Hepatocyte (in vitro differentiated cells): ENCODE results near the gene CBLN3. TPM values are rescaled to one million over a fixed set of nuclear protein-coding genes. Genes with fewer than 3 reads are reported as not detected.

Experiments used
- DNase-seq: peaks from one replicate; pipeline ENCODE4 v3.0.0-alpha.2; 2016; ENCODE audit warnings: low spot score
- H2AFZ ChIP-seq: fragments of 200-600 bp; sonication (generic); 2 replicates; pipeline ENCODE4 v1.6.0; 2016; ENCODE audit warnings: antibody characterized with exemption, mild to moderate bottlenecking
- H3K27ac ChIP-seq: fragments of 200-600 bp; sonication (generic); 2 replicates; pipeline ENCODE4 v1.5.1; 2016; ENCODE audit warnings: mild to moderate bottlenecking
- H3K27me3 ChIP-seq: fragments of 200-600 bp; sonication (generic); 2 replicates; pipeline ENCODE4 v1.6.1; 2016
- H3K36me3 ChIP-seq: fragments of 200-600 bp; sonication (generic); replicated peaks from 2 replicates; pipeline ENCODE4 v1.5.1; 2016; ENCODE audit warnings: low read depth; ENCODE audit not compliant: insufficient read depth
- H3K4me1 ChIP-seq: fragments of 200-600 bp; sonication (generic); 2 replicates; pipeline ENCODE4 v1.5.1; 2016; ENCODE audit warnings: mild to moderate bottlenecking, moderate library complexity; ENCODE audit not compliant: insufficient read depth
- H3K4me2 ChIP-seq: fragments of 200-600 bp; sonication (generic); 2 replicates; pipeline ENCODE4 v1.6.0; 2016
- H3K4me3 ChIP-seq: fragments of 200-600 bp; sonication (generic); 2 replicates; pipeline ENCODE4 v1.5.1; 2016; ENCODE audit warnings: mild to moderate bottlenecking
- H3K79me2 ChIP-seq: fragments of 200-600 bp; sonication (generic); 2 replicates; pipeline ENCODE4 v1.6.0; 2017; ENCODE audit warnings: mild to moderate bottlenecking
- H3K9me2 ChIP-seq: fragments of 200-600 bp; sonication (generic); replicated peaks from 2 replicates; pipeline ENCODE4 v1.6.0; 2017; ENCODE audit warnings: mild to moderate bottlenecking; ENCODE audit not compliant: insufficient read depth
- H3K9me3 ChIP-seq: fragments of 200-600 bp; sonication (generic); 2 replicates; pipeline ENCODE4 v1.5.1; 2016; ENCODE audit warnings: low read depth, mild to moderate bottlenecking
- H4K20me1 ChIP-seq: fragments of 200-600 bp; sonication (generic); 2 replicates; pipeline ENCODE4 v1.6.0; 2016; ENCODE audit warnings: mild to moderate bottlenecking; ENCODE audit not compliant: insufficient read depth, poor library complexity, severe bottlenecking
- CTCF ChIP-seq: fragments of 200-600 bp; sonication (generic); IDR thresholded peaks from 2 replicates; pipeline ENCODE4 v1.5.1; 2016; ENCODE audit warnings: antibody characterized with exemption, mild to moderate bottlenecking; ENCODE audit not compliant: poor library complexity
- EZH2 ChIP-seq: fragments of 200-600 bp; sonication (generic); IDR thresholded peaks from 2 replicates; pipeline ENCODE4 v1.6.1; 2016; ENCODE audit warnings: antibody characterized with exemption, mild to moderate bottlenecking, borderline replicate concordance
- EZH2phosphoT487 ChIP-seq: fragments of 200-600 bp; sonication (generic); IDR thresholded peaks from one replicate; pipeline ENCODE4 v1.6.1; 2018; ENCODE audit warnings: antibody characterized with exemption, mild to moderate bottlenecking, low read depth, moderate library complexity; ENCODE audit not compliant: unreplicated experiment, severe bottlenecking
- WGBS: methylation state at CpG from one replicate; pipeline ENCODE4 v1.1.6; 2016; ENCODE audit warnings: low lambda C conversion rate; ENCODE audit errors: missing lambda C conversion rate; 5-methylcytosine and 5-hydroxymethylcytosine counted together
- polyA plus RNA-seq: library from polyadenylated mRNA; unstranded; fragments of >200 nt; fragmentation: Nextera tagmentation; extraction: Ambion mirVana; gene quantifications from 2 replicates; pipeline ENCODE4 v1.2.1, GENCODE V29; 2016
- total RNA-seq: library from RNA; depleted of rRNA; stranded (reverse); fragments of >200 nt; gene quantifications from 2 replicates; pipeline ENCODE4 v1.2.3, GENCODE V29; 2014

Gene CBLN3
- total and polyA plus RNA-seq, 2 experiments from 2014 or later, result 0.99 to 2.2 TPM

GRCh38 chr14:24422261-24422660, 7.2 kb downstream of the CBLN3 start:
- Histone ChIP-seq H3K79me2 (no peaks in the 10 kb centered on the region), H3K27me3 (no peaks in the 10 kb centered on the region), H3K4me2 (no peak overlapping the region), H3K4me1 (peaks cover 14% of the 10 kb centered on the region), H3K27ac (no peak overlapping the region), H3K9me3 (no peaks in the 10 kb centered on the region), H3K9me2 (no peaks in the 10 kb centered on the region), H2AFZ (no peak overlapping the region), H3K36me3 (no peaks in the 10 kb centered on the region), H4K20me1 (no peaks in the 10 kb centered on the region), H3K4me3 (no peak overlapping the region)
- no peak for TF ChIP-seq CTCF
- TF ChIP-seq EZH2phosphoT487, result no peak
- TF ChIP-seq EZH2, result no peak
- 90% methylated on average over 4 of the region's 4 CpGs for whole genome bisulfite sequencing
- DNase-seq, result no peak

- Histone ChIP-seq H2AFZ (no peak overlapping the region), H3K9me2 (no peaks in the 10 kb centered on the region), H3K9me3 (no peaks in the 10 kb centered on the region), H3K4me1 (peaks cover 4% of the 10 kb centered on the region), H3K36me3 (no peaks in the 10 kb centered on the region), H3K4me2 (no peak overlapping the region), H3K27ac (no peak overlapping the region), H4K20me1 (no peaks in the 10 kb centered on the region), H3K79me2 (no peaks in the 10 kb centered on the region), H3K4me3 (no peak overlapping the region), H3K27me3 (no peaks in the 10 kb centered on the region)
- WGBS, result 93% methylated on average over 6 of the region's 6 CpGs
- TF ChIP-seq EZH2phosphoT487 (no peak), CTCF (no peak), EZH2 (no peak)
- DNase-seq, result no peak
Observed at GRCh38 chr14:24418492-24418873, 11.0 kb downstream of the CBLN3 start.

DNA sequence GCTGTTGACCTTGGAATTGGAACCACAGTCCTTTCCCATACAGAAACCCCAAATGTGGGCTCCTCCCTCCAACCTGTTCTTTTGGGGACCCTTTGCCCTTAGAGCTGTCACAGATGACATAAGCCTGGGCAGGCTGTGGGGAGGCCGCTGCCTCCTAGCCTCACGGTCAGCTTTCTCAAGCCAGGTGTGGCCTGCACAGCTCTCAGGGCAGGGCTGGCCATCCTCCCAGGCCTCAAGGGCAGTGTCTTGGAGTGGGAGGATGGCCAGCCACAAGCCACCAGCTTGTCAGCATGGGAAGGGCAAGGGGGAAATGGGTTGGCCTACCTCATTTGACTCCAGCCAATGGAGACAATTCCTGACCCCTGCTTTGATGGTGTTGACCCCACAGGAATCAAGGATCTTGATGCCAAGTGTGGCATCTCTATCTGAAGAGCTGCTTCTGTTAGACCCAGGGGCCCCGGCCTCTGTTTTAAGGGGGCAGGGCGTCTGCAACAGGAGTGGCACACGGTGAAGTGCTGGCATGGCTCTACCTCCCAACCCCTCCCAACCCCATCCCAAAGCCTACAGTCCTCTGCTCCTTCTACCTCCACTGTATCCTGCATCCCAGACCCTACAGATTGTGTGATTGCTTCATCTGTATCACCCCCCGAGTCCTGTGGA, 11.5 kb downstream of the CBLN3 start:
- Histone ChIP-seq H2AFZ (no peak overlapping the region), H3K4me2 (no peak overlapping the region), H3K9me2 (no peaks in the 10 kb centered on the region), H3K27me3 (no peaks in the 10 kb centered on the region), H3K4me3 (no peak overlapping the region), H3K4me1 (peaks cover 4% of the 10 kb centered on the region), H4K20me1 (no peaks in the 10 kb centered on the region), H3K27ac (no peak overlapping the region), H3K36me3 (no peaks in the 10 kb centered on the region), H3K9me3 (no peaks in the 10 kb centered on the region), H3K79me2 (no peaks in the 10 kb centered on the region)
- TF ChIP-seq CTCF (no peak), EZH2phosphoT487 (no peak), EZH2 (no peak)
- DNase-seq, result no peak
- WGBS, result 83% methylated on average over 6 of the region's 6 CpGs
